Smooth muscle cell of the brain vasculature (primary cell): Measurements from ENCODE around the gene NLRP9.
A peak's percentile ranks its signal among the peaks of the same experiment; 100 is the strongest.

ENCODE experiments used
- DNase-seq: peaks from one replicate; pipeline ENCODE4 v3.0.0-alpha.2; 2012; ENCODE audit warnings: low read depth, low spot score

Gene NLRP9

GRCh38 chr19:55688422-55689218 is 49.6 kb downstream of the NLRP9 start:
- DNase-seq, result no peak

DNA sequence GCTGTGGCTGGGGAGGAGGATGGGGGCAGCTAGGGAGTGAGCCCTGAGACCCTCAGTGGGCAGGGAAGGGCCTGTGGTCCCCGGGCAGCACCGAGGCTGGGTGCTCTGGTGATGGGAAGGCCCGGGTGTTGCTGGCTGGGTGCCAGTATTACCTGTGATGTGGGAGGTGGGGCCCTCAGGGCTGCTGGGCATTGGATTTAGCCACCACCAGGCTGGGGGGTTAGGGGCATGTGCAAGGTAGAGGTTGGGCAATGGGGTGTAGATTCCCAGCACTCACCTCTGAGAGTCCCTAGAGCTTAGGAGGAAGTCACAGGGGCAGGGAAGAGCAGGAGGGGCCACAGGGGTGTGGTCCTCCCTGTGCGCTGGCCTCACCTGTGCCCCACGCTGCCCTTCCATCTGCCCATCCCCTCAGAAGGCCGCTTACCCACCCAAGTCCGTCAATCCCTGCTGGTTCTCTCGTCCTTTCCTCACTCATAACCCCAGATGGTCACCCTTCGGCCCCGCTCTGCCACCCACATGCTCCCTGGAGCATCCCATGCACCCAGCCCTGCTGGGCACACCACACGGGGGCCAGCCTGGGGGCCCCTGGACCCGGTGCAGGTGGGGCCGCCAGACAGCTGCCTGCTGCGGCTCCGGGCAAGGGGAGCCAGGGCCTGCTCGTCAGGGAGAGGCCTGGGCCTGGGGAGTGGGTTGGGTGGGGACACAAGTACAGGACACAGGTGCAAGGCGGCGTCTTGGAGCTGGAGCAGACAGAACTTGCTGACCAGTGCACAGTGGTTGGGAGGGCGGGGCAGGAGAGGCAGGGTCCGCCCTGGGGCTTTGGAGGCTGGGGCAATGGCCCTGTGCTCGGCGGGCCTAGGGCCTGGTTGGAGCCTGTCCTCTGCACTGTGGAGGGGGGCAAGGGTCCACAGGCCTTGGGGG is 50.7 kb downstream of the NLRP9 start:
- DNase-seq, result no peak

- DNase-seq, result no peak
Observed at GRCh38 chr19:55686311-55687050, 51.7 kb downstream of the NLRP9 start.

- DNase-seq, result no peak
Observed at GRCh38 chr19:55685776-55686175, 52.4 kb downstream of the NLRP9 start.

DNA sequence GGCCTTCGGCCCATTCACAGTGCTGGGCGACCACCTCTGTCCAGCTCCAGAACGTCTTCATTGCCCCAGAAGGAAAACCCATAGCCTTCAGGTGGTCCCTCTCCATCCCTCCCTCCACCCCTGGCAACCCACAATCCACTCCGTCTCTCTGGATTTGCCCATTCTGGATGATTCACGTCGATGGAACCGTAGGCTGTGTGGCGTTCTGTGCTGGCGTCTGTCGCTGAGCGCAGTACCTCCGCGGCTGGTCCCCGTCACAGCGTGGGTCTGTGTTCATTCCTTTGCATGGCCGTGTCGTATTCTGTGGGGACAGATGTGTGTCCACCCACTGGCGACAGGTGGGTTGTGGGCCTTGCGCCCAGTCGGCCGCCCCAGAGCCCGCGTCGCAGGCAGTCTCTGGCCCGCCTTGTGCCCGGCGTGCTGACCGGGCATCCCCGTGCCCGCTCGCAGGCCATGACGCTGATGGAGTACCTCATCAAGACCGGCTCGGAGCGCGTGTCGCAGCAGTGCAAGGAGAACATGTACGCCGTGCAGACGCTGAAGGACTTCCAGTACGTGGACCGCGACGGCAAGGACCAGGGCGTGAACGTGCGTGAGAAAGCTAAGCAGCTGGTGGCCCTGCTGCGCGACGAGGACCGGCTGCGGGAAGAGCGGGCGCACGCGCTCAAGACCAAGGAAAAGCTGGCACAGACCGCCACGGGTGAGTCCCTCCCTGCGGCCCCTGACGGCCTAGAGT is 53.1 kb downstream of the NLRP9 start:
- no peak for DNase-seq

- DNase-seq, result no peak
Observed at GRCh38 chr19:55683449-55684261, 54.5 kb downstream of the NLRP9 start.

DNA sequence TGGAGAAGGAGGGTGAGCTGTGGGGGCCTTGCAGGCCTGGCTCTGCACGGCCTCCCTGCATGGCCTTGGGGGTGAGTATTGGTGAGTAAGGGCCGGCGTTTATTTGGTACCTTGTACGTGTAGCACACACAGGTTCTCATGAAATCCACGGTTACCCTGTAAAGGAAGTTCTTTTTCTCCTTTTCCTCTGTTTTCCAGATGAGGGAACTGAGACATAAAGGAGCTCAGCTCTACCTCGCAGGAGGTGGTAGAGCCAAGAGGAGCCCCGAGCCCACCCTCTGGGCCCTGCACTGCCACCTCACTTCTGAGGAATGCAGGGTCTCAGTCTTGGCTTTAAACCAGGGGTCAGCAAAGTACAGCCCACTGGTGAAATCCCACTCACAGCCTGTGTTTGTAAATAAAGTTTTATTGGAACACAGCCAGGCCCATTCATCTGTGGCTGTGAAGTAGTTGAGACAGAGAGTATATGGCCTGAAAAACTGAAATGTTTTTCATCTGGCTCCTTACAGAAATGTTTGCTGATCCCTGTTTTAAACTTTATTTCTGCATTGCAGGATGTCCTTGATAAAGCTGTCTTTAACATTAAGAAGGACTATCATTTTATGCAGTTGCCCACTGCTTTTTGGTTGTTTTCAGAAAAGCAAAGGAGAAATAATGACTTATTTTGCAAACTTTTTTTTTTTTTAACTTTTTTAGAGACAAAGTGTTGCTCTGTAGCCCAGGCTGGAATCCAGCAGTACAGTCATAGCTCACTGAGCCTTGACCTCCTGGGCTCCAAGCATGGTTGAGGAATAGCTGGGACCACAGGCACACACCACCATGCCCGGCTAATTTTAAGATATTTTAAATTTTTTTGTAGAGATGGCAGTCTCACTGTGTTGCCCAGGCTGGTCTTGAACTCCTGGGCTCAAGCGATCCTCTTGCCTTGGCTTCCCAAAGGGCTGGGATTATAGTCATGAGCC is 56.8 kb downstream of the NLRP9 start:
- DNase-seq, result no peak

DNA sequence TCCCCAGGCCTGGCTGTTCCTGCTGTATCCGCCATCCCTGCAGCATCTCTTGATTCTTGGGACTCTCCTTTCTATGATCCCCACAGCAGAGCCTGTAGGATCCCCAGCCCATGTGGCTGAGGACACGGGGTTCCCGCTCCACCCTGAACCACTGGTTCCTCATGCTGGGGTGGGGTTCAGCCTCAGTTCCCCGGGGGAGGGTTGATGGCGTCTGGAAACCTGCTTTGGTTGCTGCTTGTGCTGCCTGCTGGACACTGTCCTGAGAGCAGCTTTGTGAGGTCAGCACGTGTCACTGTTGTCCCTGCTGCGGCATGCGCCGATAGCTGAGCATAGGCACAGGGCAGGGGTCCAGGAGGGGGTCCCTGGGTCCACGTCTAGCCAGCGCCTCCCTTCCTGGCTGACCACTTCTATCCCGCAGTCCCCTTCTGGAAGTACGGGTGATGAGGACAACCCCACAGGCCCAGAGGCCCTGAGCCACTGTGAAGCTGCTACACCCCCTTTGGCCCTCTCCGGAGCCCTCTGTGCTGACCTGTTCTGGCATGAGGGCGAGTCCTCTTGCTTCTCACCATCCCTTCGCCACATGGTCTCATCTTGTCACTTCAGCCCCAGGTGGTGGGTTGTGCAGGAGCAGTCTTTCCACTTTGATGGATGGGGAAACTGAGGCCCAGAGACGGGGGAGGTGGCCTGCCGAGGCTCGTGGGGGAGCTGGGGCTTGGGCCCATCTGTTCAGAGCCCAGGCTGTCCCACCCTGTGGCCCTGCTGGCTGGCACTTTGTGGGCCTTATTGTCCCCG is 57.7 kb downstream of the NLRP9 start:
- no peak for DNase-seq

DNA sequence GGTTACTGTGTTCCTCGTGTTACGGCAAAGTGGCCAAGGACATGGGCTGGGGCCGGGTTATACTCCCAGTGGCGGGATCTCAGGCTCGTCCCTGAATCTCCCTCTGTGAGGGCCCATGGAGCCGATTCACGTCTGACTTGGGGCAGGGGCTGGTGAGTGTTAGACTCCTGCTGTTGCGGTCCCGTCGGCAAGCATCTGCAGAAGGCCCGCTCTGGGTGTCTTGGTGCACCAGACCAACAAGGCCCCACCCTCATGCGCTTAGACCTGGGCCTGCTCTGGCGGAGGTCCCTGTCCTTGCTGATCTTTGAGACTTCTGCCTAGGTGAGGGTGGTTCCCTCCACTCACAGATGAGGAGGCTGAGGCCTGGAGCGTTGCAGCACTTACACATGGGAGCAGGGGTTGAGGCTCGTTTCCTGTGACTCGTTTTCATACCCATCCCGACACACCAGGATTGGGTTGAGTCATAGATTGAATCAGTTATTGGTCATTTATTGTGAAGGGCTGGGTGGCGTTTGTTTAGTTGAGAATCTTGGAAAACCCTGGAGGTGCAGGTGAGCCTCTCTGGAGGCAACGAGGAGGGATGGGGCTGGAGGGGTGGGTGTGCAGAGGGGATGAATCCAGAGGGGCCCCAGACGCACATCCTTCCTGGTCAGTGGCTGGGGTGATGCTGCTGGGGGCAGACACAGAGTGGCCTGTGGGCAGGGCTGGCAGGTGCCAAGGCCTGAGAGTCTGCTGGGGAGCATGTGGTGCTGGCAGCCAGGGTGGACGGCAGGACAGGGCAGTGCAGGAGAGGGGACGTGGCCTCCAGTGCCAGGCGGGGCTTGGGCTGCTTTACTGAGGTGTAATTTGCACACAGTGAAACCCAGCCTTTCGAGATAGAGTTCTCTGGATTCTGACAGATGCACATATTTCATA is 58.6 kb downstream of the NLRP9 start:
- DNase-seq, result no peak

DNA sequence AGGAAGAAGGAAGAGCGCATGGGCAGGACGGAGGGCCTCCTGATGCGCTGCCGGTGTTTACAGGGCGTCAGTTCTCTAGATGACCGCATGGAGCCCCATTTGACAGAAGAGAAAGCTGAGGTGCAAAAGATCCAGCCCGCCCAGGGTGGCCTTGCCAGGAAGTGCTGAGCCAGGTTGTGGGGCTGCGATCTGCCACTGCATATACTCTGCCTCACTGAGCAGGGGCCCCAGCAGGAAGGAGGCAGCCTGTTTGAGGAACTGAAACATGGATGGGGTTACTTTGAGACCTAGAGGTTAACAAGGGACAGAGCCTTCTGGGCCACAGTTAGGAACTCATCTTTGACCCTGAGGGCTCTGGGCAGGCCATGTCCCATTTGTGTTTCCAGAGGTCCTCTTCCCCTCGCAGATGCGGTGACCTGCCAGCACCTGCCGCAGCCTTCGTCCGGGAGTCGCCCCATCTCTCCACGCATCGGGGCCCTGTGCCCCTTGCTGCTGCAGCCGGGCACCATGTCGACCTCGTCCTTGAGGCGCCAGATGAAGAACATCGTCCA is 60.0 kb downstream of the NLRP9 start:
- DNase-seq, result no peak

- no peak for DNase-seq
Observed at GRCh38 chr19:55677572-55678028, 60.6 kb downstream of the NLRP9 start.

DNA sequence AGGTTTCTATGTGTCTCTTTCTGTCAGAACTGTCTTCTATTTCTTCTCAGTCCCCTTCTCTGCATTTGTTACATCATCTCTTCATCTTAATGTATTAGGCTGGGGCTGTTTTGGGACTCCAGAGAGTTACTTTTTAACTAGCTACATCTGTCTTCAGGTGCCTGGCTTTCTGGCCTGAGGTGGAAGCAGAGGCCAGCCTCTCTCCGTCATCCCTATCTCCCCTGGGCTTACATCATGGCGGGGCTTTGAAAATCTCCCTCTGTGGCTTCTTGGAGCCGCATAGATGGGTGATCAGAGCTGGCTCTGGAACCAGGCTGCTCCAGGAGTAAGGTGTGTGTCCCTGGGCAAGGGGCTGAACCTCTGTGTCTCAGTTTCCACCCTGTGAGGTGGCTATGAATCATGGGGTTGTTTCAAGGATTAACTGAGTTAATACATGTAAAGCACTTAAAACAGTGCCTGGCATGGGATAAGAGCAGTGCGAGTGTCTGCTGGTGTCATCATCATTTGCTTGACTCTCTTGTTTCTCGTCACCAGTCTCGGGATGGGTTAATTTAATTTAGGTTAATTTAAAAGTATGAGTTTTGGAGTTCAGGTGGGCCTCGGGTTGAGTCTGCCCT is 61.2 kb downstream of the NLRP9 start:
- no peak for DNase-seq

GRCh38 chr19:55676383-55676782 is 61.8 kb downstream of the NLRP9 start:
- no peak for DNase-seq

DNA sequence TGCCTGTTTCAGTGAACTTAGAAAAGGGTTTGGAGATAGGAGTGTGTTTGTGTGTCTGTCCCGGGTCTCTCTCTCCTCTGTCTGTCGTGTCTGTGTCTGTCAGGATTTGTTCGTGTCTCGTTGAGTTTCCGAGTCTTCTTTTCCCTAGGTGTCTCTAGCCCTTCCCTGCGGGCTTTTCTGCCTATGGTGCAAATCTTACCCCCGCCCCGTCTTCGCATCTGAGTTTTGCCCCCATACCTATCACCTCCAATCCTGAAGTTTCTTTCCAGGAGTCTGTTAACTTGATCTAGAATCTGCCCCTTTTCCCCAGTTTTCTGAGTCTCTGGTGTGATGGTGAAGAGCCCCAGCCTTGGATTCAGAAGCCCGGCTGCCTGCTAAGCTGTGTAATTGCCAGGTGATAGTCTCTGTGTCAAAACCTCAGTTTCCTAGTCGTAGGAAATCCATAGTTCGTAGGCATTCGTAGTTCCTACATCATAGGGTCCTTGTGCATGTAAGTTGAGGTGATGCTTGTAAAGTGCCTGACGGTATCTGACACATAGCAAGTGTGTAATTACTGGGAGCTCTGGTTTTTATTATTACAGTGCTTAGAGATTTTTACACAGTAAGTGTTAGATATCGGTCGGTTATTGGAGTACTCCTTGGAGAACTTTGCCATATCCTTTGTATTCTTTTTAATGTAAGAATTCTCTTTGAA is 62.4 kb downstream of the NLRP9 start:
- DNase-seq, result no peak

GRCh38 chr19:55674841-55675660 is 63.2 kb downstream of the NLRP9 start, which contains the start of gene EPN1:
Gene EPN1 (plus strand): TSS chr19:55675226. CDS start chr19:55678628, 3,402 bp downstream.
- DNase-seq, result peak; percentile 86
